HepG2 (cell line): ENCODE measurements around the gene SUCLG2.

Experiments
- ARNTL ChIP-seq: sonication (generic); formaldehyde crosslinking; IDR thresholded peaks from 2 replicates; pipeline ENCODE4 v1.4.0; 2020; ENCODE audit warnings: mild to moderate bottlenecking, missing genetic modification reagents
- IKZF1 ChIP-seq: fragments of 450-650 bp; IDR thresholded peaks from 2 replicates; pipeline ENCODE4 v1.7.1; 2016
- KDM5B ChIP-seq: sonication (generic); formaldehyde crosslinking; IDR thresholded peaks from 2 replicates; pipeline ENCODE4 v1.4.0; 2020; ENCODE audit warnings: missing genetic modification reagents, mild to moderate bottlenecking, borderline replicate concordance
- NR1H2 ChIP-seq: sonication (generic); formaldehyde crosslinking; IDR thresholded peaks from 2 replicates; pipeline ENCODE4 v1.8.1; 2022; ENCODE audit warnings: low read depth, missing genetic modification reagents, borderline replicate concordance
- NR2F6 ChIP-seq, 2 experiments: IDR thresholded peaks; 2 replicates each; pipeline ENCODE4 v1.6.1; 2016; ENCODE audit warnings: antibody characterized with exemption in 1 of 2, mild to moderate bottlenecking in 1 of 2
- RAD21 ChIP-seq: fragments of 450-650 bp; formaldehyde crosslinking; IDR thresholded peaks from 2 replicates; pipeline ENCODE4 v1.5.0; 2020; ENCODE audit warnings: mild to moderate bottlenecking
- SRF ChIP-seq: IDR thresholded peaks from 2 replicates; pipeline ENCODE4 v1.6.1; 2011; ENCODE audit warnings: mild to moderate bottlenecking, low read depth, low read length, moderate library complexity
- SRSF1 ChIP-seq: fragments of 200-400 bp; formaldehyde crosslinking; optimal IDR thresholded peaks from 2 replicates; pipeline ENCODE3; 2017; ENCODE audit warnings: mild to moderate bottlenecking, low read depth, low read length, moderate library complexity
- STAG1 ChIP-seq: sonication (generic); formaldehyde crosslinking; IDR thresholded peaks from 2 replicates; pipeline ENCODE4 v1.4.0; 2020; ENCODE audit warnings: missing genetic modification reagents
- ZNF24 ChIP-seq: fragments of 450-650 bp; IDR thresholded peaks from 2 replicates; pipeline ENCODE4 v1.6.1; 2017; ENCODE audit warnings: antibody characterized with exemption, mild to moderate bottlenecking
- TF ChIP-seq, protein P1 (sequence below): sonication (generic); formaldehyde crosslinking; IDR thresholded peaks from 2 replicates; pipeline ENCODE4 v1.5.0; 2020; ENCODE audit warnings: mild to moderate bottlenecking, missing genetic modification reagents, moderate library complexity
- TF ChIP-seq, protein P2 (sequence below): sonication (generic); formaldehyde crosslinking; IDR thresholded peaks from 2 replicates; pipeline ENCODE4 v1.4.0; 2020; ENCODE audit warnings: missing genetic modification reagents
- TF ChIP-seq, protein P3 (sequence below), 2 experiments: fragments of 450-650 bp in 1 of 2; sonication (generic) in 1 of 2; formaldehyde crosslinking in 1 of 2; IDR thresholded peaks; 2 replicates each; pipeline versions ENCODE4 v1.6.1 to v1.8.0; 2016 to 2022; ENCODE audit warnings: antibody characterized with exemption in 1 of 2, mild to moderate bottlenecking in 1 of 2, missing genetic modification reagents in 1 of 2

DNA sequence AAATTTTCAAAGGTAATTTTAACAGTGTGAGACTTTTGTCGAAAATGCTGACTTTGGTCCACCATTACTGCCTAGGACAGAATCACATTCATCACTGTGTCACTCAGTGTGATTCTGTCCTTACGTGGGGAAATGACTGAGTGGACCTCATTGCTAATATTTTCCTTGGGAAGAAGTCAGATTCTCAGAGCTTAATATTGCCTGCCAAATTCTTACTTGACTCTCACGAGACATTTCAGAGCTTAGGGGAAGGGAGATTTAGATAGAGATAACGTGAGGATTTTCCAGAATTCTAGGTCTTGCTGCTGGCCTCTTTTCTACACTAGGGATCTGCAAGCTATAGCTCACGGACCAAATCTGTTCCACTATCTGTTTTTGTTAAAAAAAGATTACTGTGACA, 270.4 kb downstream of the SUCLG2 start:
- TF ChIP-seq NR1H2 (no peak), RAD21 (no peak), STAG1 (CRISPR knock-in tag) (no peak), ARNTL (no peak), SRF (no peak), NR2F6 (IDR thresholded peaks at IDR 0.05) (no peak), NR2F6 (CRISPR knock-in tag; IDR thresholded peaks at IDR 0.05) (no peak), IKZF1 (no peak), ZNF24 (no peak), SRSF1 (no peak), KDM5B (CRISPR knock-in tag) (no peak)
- TF ChIP-seq, protein P1, sequence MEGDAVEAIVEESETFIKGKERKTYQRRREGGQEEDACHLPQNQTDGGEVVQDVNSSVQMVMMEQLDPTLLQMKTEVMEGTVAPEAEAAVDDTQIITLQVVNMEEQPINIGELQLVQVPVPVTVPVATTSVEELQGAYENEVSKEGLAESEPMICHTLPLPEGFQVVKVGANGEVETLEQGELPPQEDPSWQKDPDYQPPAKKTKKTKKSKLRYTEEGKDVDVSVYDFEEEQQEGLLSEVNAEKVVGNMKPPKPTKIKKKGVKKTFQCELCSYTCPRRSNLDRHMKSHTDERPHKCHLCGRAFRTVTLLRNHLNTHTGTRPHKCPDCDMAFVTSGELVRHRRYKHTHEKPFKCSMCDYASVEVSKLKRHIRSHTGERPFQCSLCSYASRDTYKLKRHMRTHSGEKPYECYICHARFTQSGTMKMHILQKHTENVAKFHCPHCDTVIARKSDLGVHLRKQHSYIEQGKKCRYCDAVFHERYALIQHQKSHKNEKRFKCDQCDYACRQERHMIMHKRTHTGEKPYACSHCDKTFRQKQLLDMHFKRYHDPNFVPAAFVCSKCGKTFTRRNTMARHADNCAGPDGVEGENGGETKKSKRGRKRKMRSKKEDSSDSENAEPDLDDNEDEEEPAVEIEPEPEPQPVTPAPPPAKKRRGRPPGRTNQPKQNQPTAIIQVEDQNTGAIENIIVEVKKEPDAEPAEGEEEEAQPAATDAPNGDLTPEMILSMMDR: no peak
- TF ChIP-seq, protein P2, sequence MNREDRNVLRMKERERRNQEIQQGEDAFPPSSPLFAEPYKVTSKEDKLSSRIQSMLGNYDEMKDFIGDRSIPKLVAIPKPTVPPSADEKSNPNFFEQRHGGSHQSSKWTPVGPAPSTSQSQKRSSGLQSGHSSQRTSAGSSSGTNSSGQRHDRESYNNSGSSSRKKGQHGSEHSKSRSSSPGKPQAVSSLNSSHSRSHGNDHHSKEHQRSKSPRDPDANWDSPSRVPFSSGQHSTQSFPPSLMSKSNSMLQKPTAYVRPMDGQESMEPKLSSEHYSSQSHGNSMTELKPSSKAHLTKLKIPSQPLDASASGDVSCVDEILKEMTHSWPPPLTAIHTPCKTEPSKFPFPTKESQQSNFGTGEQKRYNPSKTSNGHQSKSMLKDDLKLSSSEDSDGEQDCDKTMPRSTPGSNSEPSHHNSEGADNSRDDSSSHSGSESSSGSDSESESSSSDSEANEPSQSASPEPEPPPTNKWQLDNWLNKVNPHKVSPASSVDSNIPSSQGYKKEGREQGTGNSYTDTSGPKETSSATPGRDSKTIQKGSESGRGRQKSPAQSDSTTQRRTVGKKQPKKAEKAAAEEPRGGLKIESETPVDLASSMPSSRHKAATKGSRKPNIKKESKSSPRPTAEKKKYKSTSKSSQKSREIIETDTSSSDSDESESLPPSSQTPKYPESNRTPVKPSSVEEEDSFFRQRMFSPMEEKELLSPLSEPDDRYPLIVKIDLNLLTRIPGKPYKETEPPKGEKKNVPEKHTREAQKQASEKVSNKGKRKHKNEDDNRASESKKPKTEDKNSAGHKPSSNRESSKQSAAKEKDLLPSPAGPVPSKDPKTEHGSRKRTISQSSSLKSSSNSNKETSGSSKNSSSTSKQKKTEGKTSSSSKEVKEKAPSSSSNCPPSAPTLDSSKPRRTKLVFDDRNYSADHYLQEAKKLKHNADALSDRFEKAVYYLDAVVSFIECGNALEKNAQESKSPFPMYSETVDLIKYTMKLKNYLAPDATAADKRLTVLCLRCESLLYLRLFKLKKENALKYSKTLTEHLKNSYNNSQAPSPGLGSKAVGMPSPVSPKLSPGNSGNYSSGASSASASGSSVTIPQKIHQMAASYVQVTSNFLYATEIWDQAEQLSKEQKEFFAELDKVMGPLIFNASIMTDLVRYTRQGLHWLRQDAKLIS (CRISPR knock-in tag): no peak
- TF ChIP-seq, protein P3, sequence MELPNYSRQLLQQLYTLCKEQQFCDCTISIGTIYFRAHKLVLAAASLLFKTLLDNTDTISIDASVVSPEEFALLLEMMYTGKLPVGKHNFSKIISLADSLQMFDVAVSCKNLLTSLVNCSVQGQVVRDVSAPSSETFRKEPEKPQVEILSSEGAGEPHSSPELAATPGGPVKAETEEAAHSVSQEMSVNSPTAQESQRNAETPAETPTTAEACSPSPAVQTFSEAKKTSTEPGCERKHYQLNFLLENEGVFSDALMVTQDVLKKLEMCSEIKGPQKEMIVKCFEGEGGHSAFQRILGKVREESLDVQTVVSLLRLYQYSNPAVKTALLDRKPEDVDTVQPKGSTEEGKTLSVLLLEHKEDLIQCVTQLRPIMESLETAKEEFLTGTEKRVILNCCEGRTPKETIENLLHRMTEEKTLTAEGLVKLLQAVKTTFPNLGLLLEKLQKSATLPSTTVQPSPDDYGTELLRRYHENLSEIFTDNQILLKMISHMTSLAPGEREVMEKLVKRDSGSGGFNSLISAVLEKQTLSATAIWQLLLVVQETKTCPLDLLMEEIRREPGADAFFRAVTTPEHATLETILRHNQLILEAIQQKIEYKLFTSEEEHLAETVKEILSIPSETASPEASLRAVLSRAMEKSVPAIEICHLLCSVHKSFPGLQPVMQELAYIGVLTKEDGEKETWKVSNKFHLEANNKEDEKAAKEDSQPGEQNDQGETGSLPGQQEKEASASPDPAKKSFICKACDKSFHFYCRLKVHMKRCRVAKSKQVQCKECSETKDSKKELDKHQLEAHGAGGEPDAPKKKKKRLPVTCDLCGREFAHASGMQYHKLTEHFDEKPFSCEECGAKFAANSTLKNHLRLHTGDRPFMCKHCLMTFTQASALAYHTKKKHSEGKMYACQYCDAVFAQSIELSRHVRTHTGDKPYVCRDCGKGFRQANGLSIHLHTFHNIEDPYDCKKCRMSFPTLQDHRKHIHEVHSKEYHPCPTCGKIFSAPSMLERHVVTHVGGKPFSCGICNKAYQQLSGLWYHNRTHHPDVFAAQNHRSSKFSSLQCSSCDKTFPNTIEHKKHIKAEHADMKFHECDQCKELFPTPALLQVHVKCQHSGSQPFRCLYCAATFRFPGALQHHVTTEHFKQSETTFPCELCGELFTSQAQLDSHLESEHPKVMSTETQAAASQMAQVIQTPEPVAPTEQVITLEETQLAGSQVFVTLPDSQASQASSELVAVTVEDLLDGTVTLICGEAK (IDR thresholded peaks at IDR 0.05): no peak
- TF ChIP-seq, protein P3 (CRISPR knock-in tag; IDR thresholded peaks at IDR 0.05): no peak
